HG03039 (cell line): ENCODE measurements around the gene RPL22L1.
"Not testable (repeated sequence)": the region's sequence is repeated elsewhere in the genome, so short reads cannot be mapped to it uniquely, and the experiment has no call there.

Experiments
- ATAC-seq: cut with Tn5 transposase; IDR thresholded peaks from one replicate; pipeline ENCODE4 v1.9.1; 2021; ENCODE audit warnings: mild to moderate bottlenecking, moderate library complexity; ENCODE audit not compliant: unreplicated experiment

RPL22L1 gene

GRCh38 chr3:170836491-170836890, 33.5 kb downstream of the RPL22L1 start:
- ATAC-seq, result no peak

- no peak for ATAC-seq
Measured at GRCh38 chr3:170835336-170835735, 34.7 kb downstream of the RPL22L1 start.

GRCh38 chr3:170830580-170830979, 39.4 kb downstream of the RPL22L1 start:
- ATAC-seq, result no peak

GRCh38 chr3:170829546-170830272, 40.3 kb downstream of the RPL22L1 start:
- no peak for ATAC-seq

- no peak for ATAC-seq
Measured at GRCh38 chr3:170826047-170826446, 43.9 kb downstream of the RPL22L1 start.

- not testable (repeated sequence) for ATAC-seq
Measured at GRCh38 chr3:170823562-170823961, 46.4 kb downstream of the RPL22L1 start.

- ATAC-seq, result not testable (repeated sequence)
Measured at GRCh38 chr3:170818325-170818724, 51.7 kb downstream of the RPL22L1 start.

GRCh38 chr3:170817471-170817870, 52.5 kb downstream of the RPL22L1 start:
- not testable (repeated sequence) for ATAC-seq

- no peak for ATAC-seq
Measured at GRCh38 chr3:170816841-170817240, 53.2 kb downstream of the RPL22L1 start.

- no peak for ATAC-seq
Measured at GRCh38 chr3:170816341-170816740, 53.7 kb downstream of the RPL22L1 start.

- ATAC-seq, result no peak
Measured at GRCh38 chr3:170815936-170816335, 54.1 kb downstream of the RPL22L1 start.

- no peak for ATAC-seq
Measured at GRCh38 chr3:170815340-170815739, 54.7 kb downstream of the RPL22L1 start.
